ENCODE results near the gene ADAM8. TPM values are rescaled to one million over a fixed set of nuclear protein-coding genes. Genes with fewer than 3 reads are reported as not detected.

ADAM8 gene
- total RNA-seq, 4 donors from 2014 or later: 2.3 to 21.3 (median 13.7) TPM

GRCh38 chr10:133276100-133276434, 601 bp downstream of the ADAM8 start:
- no peak for TF ChIP-seq POLR2A (IDR thresholded peaks at IDR 0.05)
- no peak for TF ChIP-seq POLR2AphosphoS5 (IDR thresholded peaks at IDR 0.05)
- TF ChIP-seq CTCF (IDR thresholded peaks at IDR 0.05): no peak
- no peak for TF ChIP-seq EP300 (IDR thresholded peaks at IDR 0.05; ENCODE audit: low read depth)
- no peak for DNase-seq
- Histone ChIP-seq H3K4me1 (peaks cover 0 to 21% (median 15%) of the 10 kb centered on the region in 4 donors), H3K4me3 (peak overlapping the region in 3 of 4 donors; percentile 7 to 39 (median 25)), H3K27ac (peak overlapping the region; percentile 23 to 57 (median 43)), H3K27me3 (peaks cover 29% of the 10 kb centered on the region), H3K36me3 (peaks cover 0 to 5% (median 2%) of the 10 kb centered on the region in 4 donors), H3K9me3 (no peaks in the 10 kb centered on the region)
- intact Hi-C loops (cut with DNase I; ENCODE audit: low total_unique reads) (no loop called here), in situ Hi-C loops (cut with MboI; ENCODE audit: low pct_ligation_motif_present in 1 of 4, low pct_unique_long_range_greater_than_20kb in 1 of 4, low sequenced_read_pairs in 3 of 4) (no loop called here)
- WGBS, 2 donors (ENCODE audit: low coverage in 1 of 2): 11% methylated on average over 6 of the region's 6 CpGs; no CpG with 5 or more reads in 1 of the 2 donors

GRCh38 chr10:133275684-133276092, 980 bp downstream of the ADAM8 start:
- peaks cover 0 to 21% (median 15%) of the 10 kb centered on the region in 4 donors for H3K4me1 ChIP-seq
- H3K27ac ChIP-seq: peak overlapping the region; percentile 23 to 49 (median 43)
- TF ChIP-seq EP300 (IDR thresholded peaks at IDR 0.05; ENCODE audit: low read depth): no peak
- TF ChIP-seq POLR2AphosphoS5 (IDR thresholded peaks at IDR 0.05): no peak
- no peak for TF ChIP-seq POLR2A (IDR thresholded peaks at IDR 0.05)
- no peaks in the 10 kb centered on the region for H3K9me3 ChIP-seq
- 20% methylated on average over 11 of the region's 12 CpGs; no CpG with 5 or more reads in 1 of the 2 donors for WGBS, 2 donors (ENCODE audit: low coverage in 1 of 2)
- in situ Hi-C loops (cut with MboI; ENCODE audit: low pct_ligation_motif_present in 1 of 4, low pct_unique_long_range_greater_than_20kb in 1 of 4, low sequenced_read_pairs in 3 of 4) (no loop called here), intact Hi-C loops (cut with DNase I; ENCODE audit: low total_unique reads) (no loop called here)
- H3K4me3 ChIP-seq: peak overlapping the region in 2 of 4 donors; percentile 25 to 39
- no peak for DNase-seq
- peaks cover 0 to 5% (median 2%) of the 10 kb centered on the region in 4 donors for H3K36me3 ChIP-seq
- peaks cover 29% of the 10 kb centered on the region for H3K27me3 ChIP-seq

GRCh38 chr10:133274751-133275683, 1.7 kb downstream of the ADAM8 start:
- H3K4me1 ChIP-seq: peaks cover 0 to 21% (median 15%) of the 10 kb centered on the region in 4 donors
- peaks cover 0 to 2% (median under 1%) of the 10 kb centered on the region in 4 donors for H3K36me3 ChIP-seq
- no peak for TF ChIP-seq CTCF (IDR thresholded peaks at IDR 0.05)
- no peak for TF ChIP-seq POLR2A (IDR thresholded peaks at IDR 0.05)
- no peak for TF ChIP-seq POLR2AphosphoS5 (IDR thresholded peaks at IDR 0.05)
- no peak for TF ChIP-seq EP300 (IDR thresholded peaks at IDR 0.05; ENCODE audit: low read depth)
- intact Hi-C loops (cut with DNase I; ENCODE audit: low total_unique reads): no loop called here
- peak overlapping the region in 2 of 4 donors; percentile 25 to 39 for H3K4me3 ChIP-seq
- no peaks in the 10 kb centered on the region for H3K9me3 ChIP-seq
- in situ Hi-C loops (cut with MboI; ENCODE audit: low pct_ligation_motif_present in 1 of 4, low pct_unique_long_range_greater_than_20kb in 1 of 4, low sequenced_read_pairs in 3 of 4): no loop called here
- H3K27me3 ChIP-seq: peaks cover 29% of the 10 kb centered on the region
- H3K27ac ChIP-seq: peak overlapping the region in 3 of 4 donors; percentile 37 to 49 (median 49)
- DNase-seq: peak; percentile 66
- WGBS, 2 donors (ENCODE audit: low coverage in 1 of 2): 28% methylated on average over 15 of the region's 26 CpGs; no CpG with 5 or more reads in 1 of the 2 donors

GRCh38 chr10:133273534-133274143, 3.0 kb downstream of the ADAM8 start:
- no peak overlapping the region for H3K27ac ChIP-seq
- H3K4me3 ChIP-seq: no peak overlapping the region
- in situ Hi-C loops (cut with MboI; ENCODE audit: low pct_ligation_motif_present in 1 of 4, low pct_unique_long_range_greater_than_20kb in 1 of 4, low sequenced_read_pairs in 3 of 4) (no loop called here), intact Hi-C loops (cut with DNase I; ENCODE audit: low total_unique reads) (no loop called here)
- H3K9me3 ChIP-seq: no peaks in the 10 kb centered on the region
- H3K27me3 ChIP-seq: peaks cover 29% of the 10 kb centered on the region
- TF ChIP-seq EP300 (IDR thresholded peaks at IDR 0.05; ENCODE audit: low read depth) (no peak), POLR2A (IDR thresholded peaks at IDR 0.05) (no peak), POLR2AphosphoS5 (IDR thresholded peaks at IDR 0.05) (no peak), CTCF (IDR thresholded peaks at IDR 0.05) (no peak)
- no peaks in the 10 kb centered on the region for H3K36me3 ChIP-seq
- no peak for DNase-seq
- peaks cover 0 to 21% (median 15%) of the 10 kb centered on the region in 4 donors for H3K4me1 ChIP-seq
- WGBS, 2 donors (ENCODE audit: low coverage in 1 of 2): 48% methylated on average over 17 of the region's 28 CpGs; no CpG with 5 or more reads in 1 of the 2 donors
